HG03095 (cell line): ENCODE data around the gene PIEZO2.

Source experiments
- ATAC-seq: cut with Tn5 transposase; IDR thresholded peaks from one replicate; pipeline ENCODE4 v1.9.1; 2021; ENCODE audit warnings: moderate library complexity; ENCODE audit not compliant: unreplicated experiment

Gene PIEZO2

GRCh38 chr18:10995550-10995949 lies 153.8 kb downstream of the PIEZO2 start:
- ATAC-seq, result no peak

GRCh38 chr18:10989486-10989885 lies 159.9 kb downstream of the PIEZO2 start:
- ATAC-seq, result no peak

- ATAC-seq, result no peak
These were observed 163.7 kb downstream of the PIEZO2 start for GRCh38 chr18:10985689-10986088.

GRCh38 chr18:10979411-10979810 lies 170.0 kb downstream of the PIEZO2 start:
- ATAC-seq, result no peak

- no peak for ATAC-seq
These were observed 172.3 kb downstream of the PIEZO2 start for GRCh38 chr18:10977042-10977441.

- no peak for ATAC-seq
These were observed 175.7 kb downstream of the PIEZO2 start for GRCh38 chr18:10973567-10974203.

- no peak for ATAC-seq
These were observed 177.7 kb downstream of the PIEZO2 start for GRCh38 chr18:10971717-10972116.

GRCh38 chr18:10965119-10965518 lies 184.2 kb downstream of the PIEZO2 start:
- no peak for ATAC-seq

- ATAC-seq, result no peak
These were observed 195.7 kb downstream of the PIEZO2 start for GRCh38 chr18:10953672-10954071.

GRCh38 chr18:10951631-10952544 lies 197.5 kb downstream of the PIEZO2 start:
- no peak for ATAC-seq

GRCh38 chr18:10950876-10951630 lies 198.3 kb downstream of the PIEZO2 start:
- peak; percentile 55 for ATAC-seq

- ATAC-seq, result no peak
These were observed 199.1 kb downstream of the PIEZO2 start for GRCh38 chr18:10950080-10950875.

- ATAC-seq, result no peak
These were observed 199.7 kb downstream of the PIEZO2 start for GRCh38 chr18:10949655-10950054.

- ATAC-seq, result no peak
These were observed 200.9 kb downstream of the PIEZO2 start for GRCh38 chr18:10948421-10948820.

GRCh38 chr18:10946058-10946457 lies 203.3 kb downstream of the PIEZO2 start:
- ATAC-seq, result no peak

- no peak for ATAC-seq
These were observed 206.4 kb downstream of the PIEZO2 start for GRCh38 chr18:10942998-10943397.

- ATAC-seq, result no peak
These were observed 209.5 kb downstream of the PIEZO2 start for GRCh38 chr18:10939822-10940221.

GRCh38 chr18:10937743-10938640 lies 211.4 kb downstream of the PIEZO2 start:
- no peak for ATAC-seq

GRCh38 chr18:10936176-10937053 lies 213.0 kb downstream of the PIEZO2 start:
- ATAC-seq, result no peak
